ENCODE data around the gene SYNE1. TPM values are rescaled to one million over a fixed set of nuclear protein-coding genes. Genes with fewer than 3 reads are reported as not detected.

The SYNE1 gene
- total RNA-seq, 1 experiment from 2014 or later, result 3.0 TPM

- no peak overlapping the region for H3K18ac ChIP-seq (ENCODE audit: insufficient read length, low read depth, low read length)
- no peaks in the 10 kb centered on the region for H3K79me1 ChIP-seq (ENCODE audit: insufficient read depth, low read depth, low read length, poor library complexity, severe bottlenecking)
- no peaks in the 10 kb centered on the region for H3K27me3 ChIP-seq (ENCODE audit: insufficient read depth, low read length)
Observed at GRCh38 chr6:152420696-152421095, 216.5 kb downstream of the SYNE1 start.

More at GRCh38 chr6:152420696-152421095, 216.5 kb downstream of the SYNE1 start:
- no peak overlapping the region for H3K23ac ChIP-seq (ENCODE audit: insufficient read length, low read depth, low read length)
- no peak overlapping the region for H2BK5ac ChIP-seq (ENCODE audit: insufficient read length, low read length)
- H3K56ac ChIP-seq (ENCODE audit: insufficient read length, low read depth, low read length), result no peak overlapping the region
- no peak overlapping the region for H4K5ac ChIP-seq (ENCODE audit: insufficient read length, low read depth, low read length)
- H4K91ac ChIP-seq (ENCODE audit: insufficient read length, low read depth, low read length), result no peak overlapping the region
- no peak overlapping the region for H2AFZ ChIP-seq (ENCODE audit: low read length)
- H3K27ac ChIP-seq (ENCODE audit: insufficient read length, low read depth, low read length), result no peak overlapping the region
- Mint-ChIP-seq H3K36me3 (ENCODE audit: insufficient read depth in 1 of 3, low read depth in 3 of 3) (peaks cover 0 to 3% (median 0%) of the 10 kb centered on the region in 3 experiments; a peak in 1 of 7 replicates), H3K27ac (no peak overlapping the region), H3K4me3 (no peak overlapping the region), H3K9me3 (peaks cover 0 to 2% of the 10 kb centered on the region in 2 experiments; a peak in 3 of 5 replicates), H3K4me1 (peaks cover 2 to 10% of the 10 kb centered on the region in 2 experiments; a peak in 3 of 4 replicates), H3K27me3 (ENCODE audit: low read depth) (no peaks in the 10 kb centered on the region)
- H3K9ac ChIP-seq (ENCODE audit: extremely low read depth, insufficient read length, low read length), result no peak overlapping the region
- H2BK20ac ChIP-seq (ENCODE audit: low read depth, low read length, poor library complexity, severe bottlenecking), result no peak overlapping the region
- no peaks in the 10 kb centered on the region for H4K20me1 ChIP-seq (ENCODE audit: control insufficient read depth, insufficient read depth, insufficient read length)
- no peaks in the 10 kb centered on the region for H3K79me2 ChIP-seq (ENCODE audit: insufficient read depth, low read length)
- no peak for DNase-seq
- H3K4me2 ChIP-seq (ENCODE audit: insufficient read depth, insufficient read length, low read length), result no peak overlapping the region
- no peaks in the 10 kb centered on the region for H3K9me3 ChIP-seq (ENCODE audit: control insufficient read depth, low read depth, low read length)
- no peak overlapping the region for H2BK15ac ChIP-seq (ENCODE audit: low read depth, low read length)
- no peaks in the 10 kb centered on the region for H3K4me1 ChIP-seq (ENCODE audit: insufficient read depth, low read length)
- no peak overlapping the region for H3T11ph ChIP-seq (ENCODE audit: low read length)
- no peak overlapping the region for H2BK12ac ChIP-seq (ENCODE audit: insufficient read length, low read depth, low read length)
- H2AK5ac ChIP-seq (ENCODE audit: insufficient read length, low read length), result no peak overlapping the region
- no peak overlapping the region for H3K14ac ChIP-seq (ENCODE audit: insufficient read depth, low read length)
- H2BK120ac ChIP-seq (ENCODE audit: low read depth, low read length, poor library complexity, severe bottlenecking), result no peak overlapping the region
- no peak overlapping the region for H4K8ac ChIP-seq (replicated peaks; ENCODE audit: insufficient read length, low read depth, low read length)
- no peak for TF ChIP-seq CTCF (conservative IDR thresholded peaks at IDR 0.05)
- H3K4ac ChIP-seq (ENCODE audit: low read depth, low read length), result no peak overlapping the region
- no peaks in the 10 kb centered on the region for H3K23me2 ChIP-seq (ENCODE audit: insufficient read length, low read depth, low read length, poor library complexity, severe bottlenecking)
